GM12873 (cell line): ENCODE results near the gene CCDC124.

Experiments used
- CTCF ChIP-seq: IDR thresholded peaks from 2 replicates; pipeline ENCODE4 v1.5.1; 2012; ENCODE audit warnings: low read depth, mild to moderate bottlenecking, moderate library complexity, low read length, control low read depth; ENCODE audit not compliant: insufficient read depth; ENCODE audit errors: missing control alignments

CCDC124 gene

DNA sequence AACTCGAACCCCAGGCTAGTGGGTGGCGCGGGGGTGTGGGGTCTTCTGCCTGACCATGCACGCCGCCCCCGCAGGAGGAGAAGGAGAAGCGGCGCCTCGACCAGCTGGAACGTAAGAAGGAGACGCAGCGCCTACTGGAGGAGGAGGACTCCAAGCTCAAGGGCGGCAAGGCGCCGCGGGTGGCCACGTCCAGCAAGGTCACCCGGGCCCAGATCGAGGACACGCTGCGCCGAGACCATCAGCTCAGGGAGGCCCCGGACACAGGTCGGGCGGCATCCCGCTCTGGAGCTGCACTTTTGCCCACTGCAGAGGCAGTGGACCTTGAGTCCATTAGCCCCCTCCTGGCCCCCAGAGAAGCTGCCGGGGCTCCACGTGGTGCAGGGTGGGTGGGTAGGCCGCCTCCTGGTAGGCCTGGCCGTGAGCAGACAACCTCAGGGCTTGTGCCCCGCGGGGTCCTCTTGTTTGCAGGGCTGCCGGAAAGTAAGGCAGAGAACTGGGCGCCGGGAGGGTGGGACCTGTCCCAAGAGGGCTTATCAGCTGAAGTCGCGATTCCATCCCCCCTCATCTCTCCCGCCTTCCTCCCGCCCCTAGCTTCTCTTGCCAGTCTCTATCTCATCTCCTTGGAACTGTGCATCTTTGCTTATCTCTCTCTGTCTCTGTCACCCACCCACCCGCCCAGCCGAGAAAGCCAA, 9.9 kb downstream of the CCDC124 start:
- no peak for TF ChIP-seq CTCF

GRCh38 chr19:17943274-17944221, 10.7 kb downstream of the CCDC124 start:
- no peak for TF ChIP-seq CTCF

DNA sequence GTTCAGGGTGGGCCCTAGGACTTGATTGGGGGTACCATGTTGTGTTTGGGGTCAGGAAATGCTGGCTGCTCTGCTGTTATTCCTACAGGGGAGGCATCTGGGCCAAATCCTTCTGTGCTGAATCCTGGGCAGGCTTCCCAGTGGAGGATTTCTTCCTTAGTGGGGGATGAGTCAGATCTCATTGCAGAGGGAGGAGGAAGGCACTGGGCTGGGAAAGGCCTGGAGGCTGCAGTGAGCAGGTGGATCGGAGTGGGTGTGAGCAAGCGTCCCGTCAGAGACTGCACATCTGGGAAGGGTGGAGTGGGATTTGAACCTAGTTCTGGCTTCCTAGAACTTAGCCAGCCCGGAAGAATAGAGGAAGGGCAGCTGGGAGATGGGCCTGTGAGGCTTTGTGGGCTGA, 11.5 kb downstream of the CCDC124 start:
- no peak for TF ChIP-seq CTCF

DNA sequence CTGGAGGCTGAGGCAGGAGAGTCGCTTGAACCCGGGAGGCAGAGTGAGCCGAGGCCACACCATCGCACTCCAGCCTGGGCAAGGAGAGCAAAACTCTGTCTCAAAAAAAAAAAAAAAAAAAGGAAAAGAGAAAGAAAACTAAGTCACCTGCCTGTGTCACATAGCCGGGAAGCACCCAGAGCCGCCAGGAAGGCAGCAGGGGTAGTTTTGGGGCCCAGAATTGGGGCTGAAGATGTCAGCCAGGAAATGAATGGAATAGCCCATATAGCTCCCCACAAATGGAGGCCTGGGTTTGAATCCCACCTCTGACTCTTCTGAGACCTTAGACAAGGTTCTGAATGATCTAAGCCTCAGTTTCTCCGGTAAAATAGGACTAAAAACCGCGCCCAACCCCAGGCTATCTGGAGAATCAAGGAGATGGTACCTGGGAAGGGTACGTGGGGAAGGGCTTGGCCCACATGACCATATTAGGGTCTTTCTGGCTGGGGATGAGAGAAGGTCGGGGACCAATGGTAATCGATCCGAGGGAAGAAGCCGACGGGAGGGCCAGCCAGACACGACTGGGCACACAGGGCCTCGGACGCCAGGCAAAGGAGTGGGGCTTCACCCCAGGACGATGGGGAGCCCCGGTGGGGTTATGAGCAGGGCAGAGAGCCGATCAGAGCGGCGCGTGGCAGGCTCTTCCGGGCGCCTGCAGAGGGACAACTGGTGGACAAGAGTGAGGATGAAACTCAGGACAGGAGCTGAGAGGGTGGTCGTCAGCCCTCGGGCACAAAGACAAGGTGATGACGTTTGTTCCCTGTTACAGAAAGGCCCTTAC, 14.4 kb downstream of the CCDC124 start:
- TF ChIP-seq CTCF = peak; percentile 25

- TF ChIP-seq CTCF = no peak
Measured at GRCh38 chr19:17947815-17948513, 15.1 kb downstream of the CCDC124 start.

- no peak for TF ChIP-seq CTCF
Measured at GRCh38 chr19:17948514-17948900, 15.7 kb downstream of the CCDC124 start.
